ENCODE data around the gene ROCK2. TPM values are rescaled to one million over a fixed set of nuclear protein-coding genes. Genes with fewer than 3 reads are reported as not detected.
"Not testable (repeated sequence)": the region's sequence is repeated elsewhere in the genome, so short reads cannot be mapped to it uniquely, and the experiment has no call there.

The ROCK2 gene
- total RNA-seq, 1 experiment from 2014 or later: 38.0 TPM

- CTCF ChIA-PET: no interaction called here
- Histone ChIP-seq H3K4me3 (no peak overlapping the region), H3K79me2 (ENCODE audit: low read depth) (peaks cover 27% of the 10 kb centered on the region), H3F3A (ENCODE audit: insufficient read depth, low read depth) (no peaks in the 10 kb centered on the region; the same call in 1 of the 2 replicates), H3K9me2 (ENCODE audit: insufficient read depth) (no peaks in the 10 kb centered on the region; the same call in 1 of the 2 replicates), H3K36me3 (ENCODE audit: low read depth) (no peaks in the 10 kb centered on the region), H2AFZ (no peak overlapping the region), H3K27me3 (ENCODE audit: insufficient read depth, low read depth) (no peaks in the 10 kb centered on the region), H3K4me1 (replicated peaks; ENCODE audit: insufficient read depth) (no peaks in the 10 kb centered on the region), H4K20me1 (ENCODE audit: insufficient read depth) (peaks cover 16% of the 10 kb centered on the region), H3K4me2 (no peak overlapping the region), H3K9me3 (ENCODE audit: insufficient read depth, low read depth) (no peaks in the 10 kb centered on the region), H3K27ac (no peak overlapping the region)
- no peak for DNase-seq
- TF ChIP-seq EZH2 (IDR thresholded peaks at IDR 0.05; ENCODE audit: low read depth) (no peak), CTCF (conservative IDR thresholded peaks at IDR 0.05) (no peak)
- intact Hi-C loops (cut with micrococcal nuclease; ENCODE audit: unreplicated experiment): no loop called here
- no TSS peak for BruUV-seq (replicated peaks)
- POLR2A ChIA-PET (ENCODE audit: unreplicated experiment): no interaction called here
Observed at GRCh38 chr2:11264818-11265217, 79.6 kb downstream of the ROCK2 start.

GRCh38 chr2:11264007-11264406 lies 80.4 kb downstream of the ROCK2 start:
- no peaks in the 10 kb centered on the region; the same call in 1 of the 2 replicates for H3F3A ChIP-seq (ENCODE audit: insufficient read depth, low read depth)
- H3K4me2 ChIP-seq: no peak overlapping the region
- no peak overlapping the region for H2AFZ ChIP-seq
- peaks cover 16% of the 10 kb centered on the region for H4K20me1 ChIP-seq (ENCODE audit: insufficient read depth)
- BruUV-seq (replicated peaks): no TSS peak
- no peaks in the 10 kb centered on the region for H3K9me3 ChIP-seq (ENCODE audit: insufficient read depth, low read depth)
- no peak overlapping the region for H3K4me3 ChIP-seq
- H3K27ac ChIP-seq: no peak overlapping the region
- no peaks in the 10 kb centered on the region for H3K27me3 ChIP-seq (ENCODE audit: insufficient read depth, low read depth)
- DNase-seq: no peak
- ChIA-PET CTCF (interaction anchor here (0.6 kb wide), 1 partner anchor 151 kb away, joined by 4 read pairs; no protein-coding TSS in a partner anchor), POLR2A (ENCODE audit: unreplicated experiment) (interaction anchor here (0.7 kb wide), 1 partner anchor 60 kb away, joined by 4 read pairs; no protein-coding TSS in a partner anchor)
- H3K9me2 ChIP-seq (ENCODE audit: insufficient read depth): no peaks in the 10 kb centered on the region; the same call in 1 of the 2 replicates
- intact Hi-C loops (cut with micrococcal nuclease; ENCODE audit: unreplicated experiment): no loop called here
- TF ChIP-seq EZH2 (IDR thresholded peaks at IDR 0.05; ENCODE audit: low read depth) (no peak), CTCF (conservative IDR thresholded peaks at IDR 0.05) (no peak)
- no peaks in the 10 kb centered on the region for H3K36me3 ChIP-seq (ENCODE audit: low read depth)
- H3K79me2 ChIP-seq (ENCODE audit: low read depth): peaks cover 29% of the 10 kb centered on the region
- H3K4me1 ChIP-seq (replicated peaks; ENCODE audit: insufficient read depth): no peaks in the 10 kb centered on the region

- Histone ChIP-seq H3K27ac (no peak overlapping the region), H3K4me3 (no peak overlapping the region), H3K9me3 (ENCODE audit: insufficient read depth, low read depth) (no peaks in the 10 kb centered on the region), H3K9me2 (ENCODE audit: insufficient read depth) (no peaks in the 10 kb centered on the region; the same call in 1 of the 2 replicates), H3K79me2 (ENCODE audit: low read depth) (peaks cover 29% of the 10 kb centered on the region), H4K20me1 (ENCODE audit: insufficient read depth) (peaks cover 16% of the 10 kb centered on the region), H3K36me3 (ENCODE audit: low read depth) (no peaks in the 10 kb centered on the region), H3K4me2 (no peak overlapping the region), H2AFZ (no peak overlapping the region), H3F3A (ENCODE audit: insufficient read depth, low read depth) (no peaks in the 10 kb centered on the region; the same call in 1 of the 2 replicates), H3K27me3 (ENCODE audit: insufficient read depth, low read depth) (no peaks in the 10 kb centered on the region), H3K4me1 (replicated peaks; ENCODE audit: insufficient read depth) (no peaks in the 10 kb centered on the region)
- BruUV-seq (replicated peaks): no TSS peak
- CTCF ChIA-PET: no interaction called here
- intact Hi-C loops (cut with micrococcal nuclease; ENCODE audit: unreplicated experiment): no loop called here
- POLR2A ChIA-PET (ENCODE audit: unreplicated experiment): interaction anchor here (0.7 kb wide), 1 partner anchor 61 kb away, joined by 4 read pairs; no protein-coding TSS in a partner anchor
- no peak for TF ChIP-seq EZH2 (IDR thresholded peaks at IDR 0.05; ENCODE audit: low read depth)
- no peak for TF ChIP-seq CTCF (conservative IDR thresholded peaks at IDR 0.05)
- no peak for DNase-seq
Observed at GRCh38 chr2:11263177-11263576, 81.3 kb downstream of the ROCK2 start.

- BruUV-seq (replicated peaks); H3K27me3 ChIP-seq (ENCODE audit: insufficient read depth, low read depth); H3K36me3 ChIP-seq (ENCODE audit: low read depth); H3K4me2 ChIP-seq; H2AFZ ChIP-seq; H3K9me3 ChIP-seq (ENCODE audit: insufficient read depth, low read depth); H3F3A ChIP-seq (ENCODE audit: insufficient read depth, low read depth); POLR2A ChIA-PET (ENCODE audit: unreplicated experiment); CTCF ChIA-PET; DNase-seq; H3K4me3 ChIP-seq; H3K4me1 ChIP-seq (replicated peaks; ENCODE audit: insufficient read depth); H3K27ac ChIP-seq; intact Hi-C loops (cut with micrococcal nuclease; ENCODE audit: unreplicated experiment); H3K9me2 ChIP-seq (ENCODE audit: insufficient read depth): not testable (repeated sequence)
- H4K20me1 ChIP-seq (ENCODE audit: insufficient read depth): peaks cover 16% of the 10 kb centered on the region
- peaks cover 29% of the 10 kb centered on the region for H3K79me2 ChIP-seq (ENCODE audit: low read depth)
Observed at GRCh38 chr2:11262438-11262837, 82.0 kb downstream of the ROCK2 start.

- POLR2A ChIA-PET (ENCODE audit: unreplicated experiment); H3K9me2 ChIP-seq (ENCODE audit: insufficient read depth); H3F3A ChIP-seq (ENCODE audit: insufficient read depth, low read depth); H3K4me2 ChIP-seq; H2AFZ ChIP-seq; BruUV-seq (replicated peaks); H3K27ac ChIP-seq; H3K9me3 ChIP-seq (ENCODE audit: insufficient read depth, low read depth); H3K4me3 ChIP-seq; H3K4me1 ChIP-seq (replicated peaks; ENCODE audit: insufficient read depth); DNase-seq; H3K36me3 ChIP-seq (ENCODE audit: low read depth); H3K27me3 ChIP-seq (ENCODE audit: insufficient read depth, low read depth); intact Hi-C loops (cut with micrococcal nuclease; ENCODE audit: unreplicated experiment): not testable (repeated sequence)
- peaks cover 16% of the 10 kb centered on the region for H4K20me1 ChIP-seq (ENCODE audit: insufficient read depth)
- CTCF ChIA-PET: interaction anchor here (0.6 kb wide), 1 partner anchor 350 kb away, joined by 14 read pairs; no protein-coding TSS in a partner anchor
- peaks cover 32% of the 10 kb centered on the region for H3K79me2 ChIP-seq (ENCODE audit: low read depth)
Observed at GRCh38 chr2:11261564-11261963, 82.9 kb downstream of the ROCK2 start.

Data from PC-9 (cell line).